SK-N-SH (cell line): ENCODE data around the gene CASP9. TPM values are rescaled to one million over a fixed set of nuclear protein-coding genes. Genes with fewer than 3 reads are reported as not detected.

ENCODE experiments used
- CTCF ChIA-PET: fragments of 300-600, 350-600 bp; formaldehyde crosslinking; extraction: SDS; loops from one replicate; lab custom pipeline; 2021; lab: Yijun Ruan, JAX
- POLR2A ChIA-PET: fragments of 350-600 bp; sonication (Branson Sonifier 250); formaldehyde crosslinking; extraction: SDS; loops from one replicate; lab custom pipeline; 2020; ENCODE audit warnings: antibody characterized with exemption, inconsistent platforms; lab: Yijun Ruan, JAX
- DNase-seq: peaks from one replicate; pipeline ENCODE4 v3.0.0; 2012
- H2AFZ ChIP-seq: fragments of 200-600 bp; sonication (generic); 2 replicates; pipeline ENCODE4 v1.8.1; 2016; ENCODE audit warnings: antibody characterized with exemption, mild to moderate bottlenecking, low read depth
- H3F3A ChIP-seq: fragments of 200-600 bp; sonication (generic); replicated peaks from 2 replicates; pipeline ENCODE3; 2016; ENCODE audit warnings: antibody characterized with exemption, mild to moderate bottlenecking; ENCODE audit not compliant: insufficient read depth
- H3K27ac ChIP-seq, 2 experiments: fragments of 200-500 bp in 1 of 2; fragments of 200-600 bp in 1 of 2; sonication (Bioruptor generic) in 1 of 2; sonication (generic), shearing (Covaris generic) in 1 of 2; 2 replicates each; pipeline versions ENCODE4 v1.5.1 to v1.6.1; 2014 to 2016; ENCODE audit warnings: low read depth in 2 of 2, inconsistent platforms in 1 of 2, low read length in 1 of 2, mild to moderate bottlenecking in 1 of 2, mixed read lengths in 1 of 2
- H3K27me3 ChIP-seq: fragments of 200-600 bp; sonication (generic), shearing (Covaris generic); 2 replicates; pipeline ENCODE4 v1.6.1; 2016; ENCODE audit warnings: mixed run types; ENCODE audit not compliant: insufficient read depth
- H3K36me3 ChIP-seq, 2 experiments: fragments of 200-500 bp in 1 of 2; fragments of 200-600 bp in 1 of 2; sonication (Bioruptor generic) in 1 of 2; sonication (generic) in 1 of 2; replicated peaks in 1 of 2; 2 replicates each; pipeline versions ENCODE3 to v1.5.1; 2014 to 2016; ENCODE audit warnings: low read length in 1 of 2, mild to moderate bottlenecking in 1 of 2; ENCODE audit not compliant: insufficient read depth in 2 of 2, control insufficient read depth in 1 of 2
- H3K4me1 ChIP-seq, 2 experiments: fragments of 200-500 bp in 1 of 2; fragments of 200-600 bp in 1 of 2; sonication (Bioruptor generic) in 1 of 2; sonication (generic), shearing (Covaris generic) in 1 of 2; 2 replicates each; pipeline versions ENCODE4 v1.5.1 to v1.6.1; 2014 to 2016; ENCODE audit warnings: low read depth in 1 of 2, low read length in 1 of 2, mixed run types in 1 of 2; ENCODE audit not compliant: insufficient read depth in 2 of 2, control insufficient read depth in 1 of 2
- H3K4me2 ChIP-seq: fragments of 200-600 bp; sonication (generic), shearing (Covaris generic); 2 replicates; pipeline ENCODE4 v1.6.1; 2017; ENCODE audit warnings: mixed run types
- H3K4me3 ChIP-seq, 2 experiments: fragments of 200-500 bp in 1 of 2; fragments of 200-600 bp in 1 of 2; sonication (Bioruptor generic) in 1 of 2; sonication (generic), shearing (Covaris generic) in 1 of 2; 2 replicates each; pipeline versions ENCODE4 v1.5.1 to v1.8.1; 2014 to 2016; ENCODE audit warnings: low read depth in 2 of 2, inconsistent platforms in 1 of 2, low read length in 1 of 2, mild to moderate bottlenecking in 1 of 2, mixed read lengths in 1 of 2, moderate library complexity in 1 of 2
- H3K79me2 ChIP-seq: fragments of 200-600 bp; sonication (generic); 2 replicates; pipeline ENCODE4 v1.8.1; 2017; ENCODE audit warnings: mild to moderate bottlenecking; ENCODE audit not compliant: insufficient read depth
- H3K9ac ChIP-seq: fragments of 200-600 bp; sonication (generic); 2 replicates; pipeline ENCODE4 v1.6.1; 2017; ENCODE audit warnings: mixed run types
- H3K9me2 ChIP-seq: fragments of 200-600 bp; sonication (generic); 2 replicates; pipeline ENCODE4 v1.6.1; 2017; ENCODE audit warnings: mixed run types
- H3K9me3 ChIP-seq: fragments of 200-600 bp; sonication (generic); 2 replicates; pipeline ENCODE4 v1.6.1; 2017; ENCODE audit warnings: mixed run types, mild to moderate bottlenecking, moderate library complexity
- H4K20me1 ChIP-seq: fragments of 200-600 bp; sonication (generic); 2 replicates; pipeline ENCODE4 v1.6.1; 2017; ENCODE audit warnings: mild to moderate bottlenecking, mixed run types; ENCODE audit not compliant: insufficient read depth
- CHD2 ChIP-seq: fragments of 150-350 bp; IDR thresholded peaks from 2 replicates; pipeline ENCODE4 v1.6.1; 2018; ENCODE audit warnings: low read length; ENCODE audit not compliant: partially characterized antibody
- ELF1 ChIP-seq: IDR thresholded peaks from 2 replicates; pipeline ENCODE4 v1.4.0; 2012
- EP300 ChIP-seq, 2 experiments: IDR thresholded peaks; 2 replicates each; pipeline versions ENCODE4 v1.4.0 to v1.6.1; 2012; ENCODE audit warnings: borderline replicate concordance in 1 of 2, low read depth in 1 of 2, low read length in 1 of 2
- EZH2phosphoT487 ChIP-seq: fragments of 200-600 bp; sonication (generic); IDR thresholded peaks from 2 replicates; pipeline ENCODE4 v1.6.1; 2017; ENCODE audit warnings: low read depth, mixed run types, mild to moderate bottlenecking, antibody characterized with exemption, moderate library complexity, borderline replicate concordance
- FOSL2 ChIP-seq: IDR thresholded peaks from 2 replicates; pipeline ENCODE4 v1.4.0; 2012; ENCODE audit warnings: low read depth, mild to moderate bottlenecking, moderate library complexity, borderline replicate concordance
- FOXM1 ChIP-seq: IDR thresholded peaks from 2 replicates; pipeline ENCODE4 v1.4.0; 2012; ENCODE audit warnings: low read depth, mild to moderate bottlenecking
- GABPA ChIP-seq: IDR thresholded peaks from 2 replicates; pipeline ENCODE4 v1.4.0; 2012; ENCODE audit warnings: low read depth, mild to moderate bottlenecking
- MAX ChIP-seq: IDR thresholded peaks from 2 replicates; pipeline ENCODE4 v1.4.0; 2012; ENCODE audit warnings: low read depth
- NFIC ChIP-seq: IDR thresholded peaks from 2 replicates; pipeline ENCODE4 v1.4.0; 2012; ENCODE audit warnings: borderline replicate concordance
- NRF1 ChIP-seq: IDR thresholded peaks from 2 replicates; pipeline ENCODE4 v1.6.1; 2012; ENCODE audit warnings: low read depth, mild to moderate bottlenecking, low read length
- PBX3 ChIP-seq: IDR thresholded peaks from 2 replicates; pipeline ENCODE4; 2012
- POLR2AphosphoS5 ChIP-seq: IDR thresholded peaks from 2 replicates; pipeline ENCODE4 v1.6.1; 2012; ENCODE audit warnings: low read depth, low read length
- RCOR1 ChIP-seq: fragments of 150-350 bp; IDR thresholded peaks from 2 replicates; pipeline ENCODE4 v1.6.1; 2017; ENCODE audit warnings: antibody characterized with exemption, low read length
- RXRA ChIP-seq: IDR thresholded peaks from 2 replicates; pipeline ENCODE4 v1.4.0; 2012; ENCODE audit warnings: low read depth, mild to moderate bottlenecking, borderline replicate concordance
- SIN3A ChIP-seq: IDR thresholded peaks from 2 replicates; pipeline ENCODE4 v1.6.1; 2012; ENCODE audit warnings: low read depth, mild to moderate bottlenecking, low read length, moderate library complexity, borderline replicate concordance
- SMC3 ChIP-seq: IDR thresholded peaks from 2 replicates; pipeline ENCODE4 v1.6.1; 2012; ENCODE audit warnings: low read depth, low read length, improper control_type of control experiment
- TAF1 ChIP-seq: IDR thresholded peaks from 2 replicates; pipeline ENCODE4 v1.6.1; 2012; ENCODE audit warnings: low read depth, mild to moderate bottlenecking, low read length, moderate library complexity, borderline replicate concordance
- YY1 ChIP-seq: IDR thresholded peaks from 2 replicates; pipeline ENCODE4 v1.4.0; 2012; ENCODE audit warnings: low read depth, mild to moderate bottlenecking
- ZBTB33 ChIP-seq: IDR thresholded peaks from 2 replicates; pipeline ENCODE4 v1.4.0; 2012; ENCODE audit warnings: low read depth, borderline replicate concordance
- WGBS: methylation state at CpG from one replicate; pipeline ENCODE4 v1.1.6; 2017; ENCODE audit warnings: low lambda C conversion rate; 5-methylcytosine and 5-hydroxymethylcytosine counted together
- polyA plus RNA-seq, 3 experiments: library from polyadenylated mRNA; depleted of rRNA; stranded (reverse); fragments of >200 nt; gene quantifications; 2 replicates each; pipeline ENCODE4 v1.2.3, GENCODE V29; 2012
- TF ChIP-seq, protein P1 (sequence below): fragments of 200-600 bp; sonication (generic); IDR thresholded peaks from 2 replicates; pipeline ENCODE4 v1.6.1; 2017; ENCODE audit warnings: antibody characterized with exemption, mild to moderate bottlenecking, moderate library complexity
- TF ChIP-seq, protein P2 (sequence below): fragments of 150-350 bp; IDR thresholded peaks from 2 replicates; pipeline ENCODE4 v1.6.1; 2016; ENCODE audit warnings: mild to moderate bottlenecking, low read depth, low read length

CASP9 gene
- polyA plus RNA-seq, 1 of the 3 experiments (the other 2 are of a cell fraction) = 16.9 TPM

- TF ChIP-seq ZBTB33 = no peak
- TF ChIP-seq RCOR1 = no peak
- TF ChIP-seq FOXM1 = no peak
- TF ChIP-seq ELF1 = no peak
- no peak for TF ChIP-seq RXRA
- no peak for TF ChIP-seq CHD2
- TF ChIP-seq TAF1 = no peak
- TF ChIP-seq, protein P1, sequence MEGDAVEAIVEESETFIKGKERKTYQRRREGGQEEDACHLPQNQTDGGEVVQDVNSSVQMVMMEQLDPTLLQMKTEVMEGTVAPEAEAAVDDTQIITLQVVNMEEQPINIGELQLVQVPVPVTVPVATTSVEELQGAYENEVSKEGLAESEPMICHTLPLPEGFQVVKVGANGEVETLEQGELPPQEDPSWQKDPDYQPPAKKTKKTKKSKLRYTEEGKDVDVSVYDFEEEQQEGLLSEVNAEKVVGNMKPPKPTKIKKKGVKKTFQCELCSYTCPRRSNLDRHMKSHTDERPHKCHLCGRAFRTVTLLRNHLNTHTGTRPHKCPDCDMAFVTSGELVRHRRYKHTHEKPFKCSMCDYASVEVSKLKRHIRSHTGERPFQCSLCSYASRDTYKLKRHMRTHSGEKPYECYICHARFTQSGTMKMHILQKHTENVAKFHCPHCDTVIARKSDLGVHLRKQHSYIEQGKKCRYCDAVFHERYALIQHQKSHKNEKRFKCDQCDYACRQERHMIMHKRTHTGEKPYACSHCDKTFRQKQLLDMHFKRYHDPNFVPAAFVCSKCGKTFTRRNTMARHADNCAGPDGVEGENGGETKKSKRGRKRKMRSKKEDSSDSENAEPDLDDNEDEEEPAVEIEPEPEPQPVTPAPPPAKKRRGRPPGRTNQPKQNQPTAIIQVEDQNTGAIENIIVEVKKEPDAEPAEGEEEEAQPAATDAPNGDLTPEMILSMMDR = no peak
- TF ChIP-seq PBX3 = no peak
Measured at GRCh38 chr1:15506831-15507230, 17.2 kb downstream of the CASP9 start (continued).

DNA sequence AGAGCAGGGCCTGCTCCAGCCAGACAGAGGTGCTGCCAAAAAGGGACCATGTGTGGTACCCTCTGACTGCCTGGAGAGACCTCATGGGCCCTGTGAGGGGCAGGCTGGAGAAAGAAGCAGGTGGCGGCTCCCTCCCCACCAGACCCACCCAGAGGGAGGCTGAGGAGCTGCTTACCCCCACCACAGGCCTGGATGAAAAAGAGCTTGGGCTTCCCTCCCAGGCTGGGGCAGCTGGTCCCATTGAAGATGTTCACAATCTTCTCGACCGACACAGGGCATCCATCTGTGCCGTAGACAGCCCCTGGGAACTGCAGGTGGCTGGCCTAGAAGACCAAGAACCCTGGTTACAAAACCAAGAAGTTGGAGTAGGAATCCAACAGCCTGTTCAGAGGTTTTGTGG, 19.6 kb downstream of the CASP9 start:
- ChIA-PET POLR2A (no interaction called here), CTCF (no interaction called here)
- Histone ChIP-seq H3K9ac (no peak overlapping the region), H3K4me1 (no peaks in the 10 kb centered on the region; a peak in 1 of 4 replicates), H3K79me2 (no peaks in the 10 kb centered on the region), H3K4me3 (no peak overlapping the region)
- 73% methylated on average over 3 of the region's 4 CpGs for WGBS
- TF ChIP-seq CHD2 = no peak
- TF ChIP-seq GABPA = no peak
- no peak for TF ChIP-seq FOSL2
- no peak for TF ChIP-seq SMC3
- TF ChIP-seq RCOR1 = no peak
- TF ChIP-seq EP300 (IDR thresholded peaks at IDR 0.05; ENCODE audit: borderline replicate concordance in 1 of 2, low read depth in 1 of 2, low read length in 1 of 2) = no peak
- TF ChIP-seq EZH2phosphoT487 = no peak
- TF ChIP-seq ELF1 = no peak
- TF ChIP-seq NRF1 = no peak
- no peak for TF ChIP-seq YY1
- no peak for TF ChIP-seq NFIC
- no peak for TF ChIP-seq FOXM1
- no peak for TF ChIP-seq MAX
- TF ChIP-seq, protein P2, sequence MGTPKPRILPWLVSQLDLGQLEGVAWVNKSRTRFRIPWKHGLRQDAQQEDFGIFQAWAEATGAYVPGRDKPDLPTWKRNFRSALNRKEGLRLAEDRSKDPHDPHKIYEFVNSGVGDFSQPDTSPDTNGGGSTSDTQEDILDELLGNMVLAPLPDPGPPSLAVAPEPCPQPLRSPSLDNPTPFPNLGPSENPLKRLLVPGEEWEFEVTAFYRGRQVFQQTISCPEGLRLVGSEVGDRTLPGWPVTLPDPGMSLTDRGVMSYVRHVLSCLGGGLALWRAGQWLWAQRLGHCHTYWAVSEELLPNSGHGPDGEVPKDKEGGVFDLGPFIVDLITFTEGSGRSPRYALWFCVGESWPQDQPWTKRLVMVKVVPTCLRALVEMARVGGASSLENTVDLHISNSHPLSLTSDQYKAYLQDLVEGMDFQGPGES = no peak
- TF ChIP-seq SIN3A = no peak
- TF ChIP-seq POLR2AphosphoS5 = no peak
- TF ChIP-seq PBX3 = no peak
- TF ChIP-seq, all 33 proteins: peak for 0
- no peak overlapping the region for H3K4me2 ChIP-seq
- peaks cover 0 to 18% of the 10 kb centered on the region in 2 experiments for H3K36me3 ChIP-seq
- no peaks in the 10 kb centered on the region for H3K9me3 ChIP-seq
- no peaks in the 10 kb centered on the region for H3K27me3 ChIP-seq
- no peak overlapping the region for H2AFZ ChIP-seq
- no peaks in the 10 kb centered on the region for H3K9me2 ChIP-seq
- no peak for DNase-seq
- no peak overlapping the region for H3K27ac ChIP-seq
- H3F3A ChIP-seq = peaks cover 3% of the 10 kb centered on the region
- no peaks in the 10 kb centered on the region for H4K20me1 ChIP-seq
